ENCODE measurements around the gene TMEM183A. TPM values are rescaled to one million over a fixed set of nuclear protein-coding genes. Genes with fewer than 3 reads are reported as not detected.

The TMEM183A gene
- total and polyA plus RNA-seq, 9 of the 15 experiments (the other 6 are each of a cell fraction or from before 2014, with no cell fraction given), result 23.4 to 190 (median 124) TPM

- Histone ChIP-seq H3K36me3 (ENCODE audit: control insufficient read depth, insufficient read depth, low read length) (peaks cover 25% of the 10 kb centered on the region), H3K27me3 (ENCODE audit: control insufficient read depth in 2 of 2, insufficient read depth in 2 of 2, low read length in 2 of 2) (no peaks in the 10 kb centered on the region), H3K9ac (ENCODE audit: insufficient read depth in 1 of 2, low read depth in 2 of 2, low read length in 2 of 2) (peak overlapping the region in 1 of 2 experiments; percentile 63; a peak in 2 of 4 replicates), H3K79me2 (ENCODE audit: control insufficient read depth, insufficient read depth, low read length) (peaks cover 11% of the 10 kb centered on the region; the same call in 2 of the 3 replicates), H3K4me2 (ENCODE audit: insufficient read depth, low read length) (peak overlapping the region; percentile 92), H3K4me3 (no peak overlapping the region), H2AFZ (ENCODE audit: low read depth, low read length) (peak overlapping the region; percentile 98), H3K27ac (ENCODE audit: extremely low read depth, low read depth, low read length) (no peak overlapping the region; the same call in 2 of the 3 replicates), H4K20me1 (replicated peaks; ENCODE audit: control insufficient read depth, insufficient read depth, low read length) (no peaks in the 10 kb centered on the region), H3K9me3 (replicated peaks; ENCODE audit: control insufficient read depth, insufficient read depth, low read depth, low read length) (no peaks in the 10 kb centered on the region), H3K4me1 (replicated peaks in 1 of 2; ENCODE audit: control insufficient read depth in 2 of 2, insufficient read depth in 2 of 2, low read length in 2 of 2) (peaks cover 20 to 24% of the 10 kb centered on the region in 2 experiments), H3K9me1 (ENCODE audit: control insufficient read depth, insufficient read depth, low read length) (no peaks in the 10 kb centered on the region)
- in situ Hi-C loops (cut with MboI), result no loop called here
- 44% methylated on average over 3 of the region's 3 CpGs for whole genome bisulfite sequencing (ENCODE audit: insufficient coverage, low coverage, missing lambda C conversion rate)
- FAIRE-seq (no peak), ATAC-seq (no peak), DNase-seq (ENCODE audit: extremely low read depth in 1 of 4, low spot score in 3 of 4) (no peak)
- CTCF ChIA-PET (ENCODE audit: low intra/inter-chr PET ratio), result no interaction called here
- POLR2A ChIA-PET, result interaction anchor here (0.6 to 1.4 kb wide), 10 partner anchors 9 to 792 kb away, joined by 3 to 13 read pairs (median 4); partner anchors contain the start of genes RABIF and TMEM183A
- intact Hi-C loops (cut with micrococcal nuclease), result no loop called here
- BruUV-seq (replicated peaks), result no TSS peak
- 0 out of 2 replicates have a peak, but pooled peaks have one; percentile 0 for TF ChIP-seq LCOR (CRISPR knock-in tag; IDR thresholded peaks at IDR 0.05)
- no peak for TF ChIP-seq ZNF146 (CRISPR knock-in tag; IDR thresholded peaks at IDR 0.05; ENCODE audit: unreplicated experiment)
- TF ChIP-seq RHOXF2B (CRISPR knock-in tag; conservative IDR thresholded peaks at IDR 0.05), result no peak
- TF ChIP-seq GATAD2B (IDR thresholded peaks at IDR 0.05; ENCODE audit: borderline replicate concordance), result 0 out of 2 replicates have a peak, but pooled peaks have one; percentile 24
- no peak for TF ChIP-seq ZNF274 (IDR thresholded peaks at IDR 0.05; ENCODE audit: borderline replicate concordance, low read depth, low read length)
- TF ChIP-seq NR2C2 (CRISPR knock-in tag; IDR thresholded peaks at IDR 0.05), result 0 out of 2 replicates have a peak, but pooled peaks have one; percentile 17
- no peak for TF ChIP-seq NR2C2 (tag; IDR thresholded peaks at IDR 0.05)
Observed at GRCh38 chr1:202968351-202968750, 38.8 kb upstream of the TMEM183A start.
